NT2/D1 (cell line): ENCODE data around the gene TRNT1.

Source experiments
- SUZ12 ChIP-seq: IDR thresholded peaks from 2 replicates; pipeline ENCODE4 v1.6.1; 2011; ENCODE audit not compliant: insufficient read length, insufficient read depth; ENCODE audit errors: extremely low read depth
- YY1 ChIP-seq: IDR thresholded peaks from 2 replicates; pipeline ENCODE4 v1.6.1; 2011; ENCODE audit not compliant: insufficient read length, insufficient read depth
- ZNF274 ChIP-seq: IDR thresholded peaks from 2 replicates; pipeline ENCODE4 v1.6.1; 2011; ENCODE audit warnings: mild to moderate bottlenecking, low read depth, low read length

GRCh38 chr3:3157484-3157883 is 30.7 kb downstream of the TRNT1 start:
- TF ChIP-seq SUZ12 (no peak), ZNF274 (no peak), YY1 (no peak)
